ENCODE data around the gene ESRRG.

Gene ESRRG

GRCh38 chr1:216651826-216652418 lies 71.3 kb downstream of the ESRRG start:
- Histone ChIP-seq H3K36me3 (ENCODE audit: insufficient read depth, low read length) (no peaks in the 10 kb centered on the region), H3K9me3 (ENCODE audit: insufficient read depth, low read length, severe bottlenecking) (no peaks in the 10 kb centered on the region), H2AFZ (ENCODE audit: low read depth, low read length) (no peak overlapping the region), H3K9ac (ENCODE audit: low read depth, low read length) (no peak overlapping the region), H3K4me3 (ENCODE audit: low read depth in 1 of 2, low read length in 2 of 2) (no peak overlapping the region), H3K4me1 (ENCODE audit: insufficient read depth, low read length) (no peaks in the 10 kb centered on the region), H3K27ac (ENCODE audit: low read length) (no peak overlapping the region), H3K27me3 (ENCODE audit: insufficient read depth, low read length, poor library complexity) (no peaks in the 10 kb centered on the region), H3K4me2 (ENCODE audit: insufficient read depth, low read length) (no peak overlapping the region), H3K79me2 (ENCODE audit: insufficient read depth, low read length) (no peaks in the 10 kb centered on the region), H4K20me1 (ENCODE audit: insufficient read depth, low read length) (no peaks in the 10 kb centered on the region)
- DNase-seq (no peak), ATAC-seq (ENCODE audit: insufficient read depth, low read depth) (no peak)
- TF ChIP-seq EZH2 (IDR thresholded peaks at IDR 0.05; ENCODE audit: borderline replicate concordance, low read depth, low read length, severe bottlenecking) (no peak), CTCF (IDR thresholded peaks at IDR 0.05; ENCODE audit: borderline replicate concordance, extremely low read depth, low read length, poor library complexity, severe bottlenecking) (no peak)

- Histone ChIP-seq H4K20me1 (ENCODE audit: insufficient read depth, low read length) (no peaks in the 10 kb centered on the region), H3K4me3 (ENCODE audit: low read depth in 1 of 2, low read length in 2 of 2) (no peak overlapping the region), H3K9ac (ENCODE audit: low read depth, low read length) (no peak overlapping the region), H3K4me1 (ENCODE audit: insufficient read depth, low read length) (no peaks in the 10 kb centered on the region), H3K4me2 (ENCODE audit: insufficient read depth, low read length) (no peak overlapping the region), H3K79me2 (ENCODE audit: insufficient read depth, low read length) (no peaks in the 10 kb centered on the region), H3K9me3 (ENCODE audit: insufficient read depth, low read length, severe bottlenecking) (no peaks in the 10 kb centered on the region), H3K27ac (ENCODE audit: low read length) (no peak overlapping the region), H2AFZ (ENCODE audit: low read depth, low read length) (no peak overlapping the region), H3K36me3 (ENCODE audit: insufficient read depth, low read length) (no peaks in the 10 kb centered on the region), H3K27me3 (ENCODE audit: insufficient read depth, low read length, poor library complexity) (no peaks in the 10 kb centered on the region)
- TF ChIP-seq CTCF (IDR thresholded peaks at IDR 0.05; ENCODE audit: borderline replicate concordance, extremely low read depth, low read length, poor library complexity, severe bottlenecking): no peak
- TF ChIP-seq EZH2 (IDR thresholded peaks at IDR 0.05; ENCODE audit: borderline replicate concordance, low read depth, low read length, severe bottlenecking): no peak
- ATAC-seq (ENCODE audit: insufficient read depth, low read depth) (no peak), DNase-seq (no peak)
These were observed 80.1 kb downstream of the ESRRG start for GRCh38 chr1:216643176-216643575.

- Histone ChIP-seq H3K4me1 (ENCODE audit: insufficient read depth, low read length) (no peaks in the 10 kb centered on the region), H3K4me3 (ENCODE audit: low read depth in 1 of 2, low read length in 2 of 2) (no peak overlapping the region), H3K4me2 (ENCODE audit: insufficient read depth, low read length) (no peak overlapping the region), H2AFZ (ENCODE audit: low read depth, low read length) (no peak overlapping the region), H3K79me2 (ENCODE audit: insufficient read depth, low read length) (no peaks in the 10 kb centered on the region), H3K36me3 (ENCODE audit: insufficient read depth, low read length) (no peaks in the 10 kb centered on the region), H4K20me1 (ENCODE audit: insufficient read depth, low read length) (no peaks in the 10 kb centered on the region), H3K9ac (ENCODE audit: low read depth, low read length) (no peak overlapping the region), H3K27ac (ENCODE audit: low read length) (no peak overlapping the region), H3K27me3 (ENCODE audit: insufficient read depth, low read length, poor library complexity) (no peaks in the 10 kb centered on the region), H3K9me3 (ENCODE audit: insufficient read depth, low read length, severe bottlenecking) (no peaks in the 10 kb centered on the region)
- DNase-seq (no peak), ATAC-seq (ENCODE audit: insufficient read depth, low read depth) (no peak)
- TF ChIP-seq CTCF (IDR thresholded peaks at IDR 0.05; ENCODE audit: borderline replicate concordance, extremely low read depth, low read length, poor library complexity, severe bottlenecking) (no peak), EZH2 (IDR thresholded peaks at IDR 0.05; ENCODE audit: borderline replicate concordance, low read depth, low read length, severe bottlenecking) (no peak)
These were observed 81.4 kb downstream of the ESRRG start for GRCh38 chr1:216641669-216642460.

Measured in DND-41 (cell line).